GM12874 (cell line): ENCODE results near the gene GATA5.

Source experiments
- CTCF ChIP-seq: IDR thresholded peaks from 2 replicates; pipeline ENCODE4 v1.5.1; 2011; ENCODE audit warnings: low read depth, mild to moderate bottlenecking, control low read depth, low read length, moderate library complexity; ENCODE audit not compliant: insufficient read depth

Gene GATA5

GRCh38 chr20:62448788-62449187 is 27.0 kb downstream of the GATA5 start:
- no peak for TF ChIP-seq CTCF

GRCh38 chr20:62448038-62448437 is 27.8 kb downstream of the GATA5 start:
- no peak for TF ChIP-seq CTCF

GRCh38 chr20:62446888-62447869 is 28.6 kb downstream of the GATA5 start:
- TF ChIP-seq CTCF, result no peak

- no peak for TF ChIP-seq CTCF
Observed at GRCh38 chr20:62446481-62446880, 29.3 kb downstream of the GATA5 start.

GRCh38 chr20:62445553-62446340 is 30.0 kb downstream of the GATA5 start:
- no peak for TF ChIP-seq CTCF

GRCh38 chr20:62444286-62444685 is 31.5 kb downstream of the GATA5 start:
- no peak for TF ChIP-seq CTCF

GRCh38 chr20:62441987-62442539 is 33.7 kb downstream of the GATA5 start:
- no peak for TF ChIP-seq CTCF
